WERI-Rb-1 (cell line): ENCODE results near the gene SEMA4F.

Source experiments
- DNase-seq: peaks from one replicate; pipeline ENCODE4 v3.0.0-alpha.2; 2020
- H3K27ac ChIP-seq: fragments of 250-450 bp; sonication (Bioruptor Pico); 2 replicates; pipeline ENCODE4 v1.5.1; 2020; ENCODE audit warnings: mild to moderate bottlenecking, moderate library complexity
- H3K27me3 ChIP-seq: fragments of 250-450 bp; sonication (Bioruptor Pico); 2 replicates; pipeline ENCODE4 v1.5.1; 2021; ENCODE audit warnings: mild to moderate bottlenecking, low read depth, moderate library complexity; ENCODE audit not compliant: insufficient read depth, severe bottlenecking
- H3K36me3 ChIP-seq: fragments of 250-450 bp; sonication (Bioruptor Pico); 2 replicates; pipeline ENCODE4 v1.5.1; 2020; ENCODE audit warnings: mild to moderate bottlenecking, moderate library complexity
- H3K4me3 ChIP-seq: 2 replicates; pipeline ENCODE4 v1.5.1; 2011; ENCODE audit warnings: low read depth, mild to moderate bottlenecking, control low read depth, low read length
- H3K9me3 ChIP-seq: fragments of 250-450 bp; sonication (Bioruptor Pico); 2 replicates; pipeline ENCODE4 v1.5.1; 2021; ENCODE audit warnings: mild to moderate bottlenecking, moderate library complexity; ENCODE audit not compliant: severe bottlenecking
- CTCF ChIP-seq: IDR thresholded peaks from 2 replicates; pipeline ENCODE4 v1.5.1; 2011; ENCODE audit warnings: low read depth, mild to moderate bottlenecking, control low read depth, inconsistent platforms, low read length

SEMA4F gene

GRCh38 chr2:74655579-74655978 lies 1.5 kb downstream of the SEMA4F start:
- Histone ChIP-seq H3K27ac (no peak overlapping the region), H3K9me3 (no peaks in the 10 kb centered on the region), H3K36me3 (peaks cover 12% of the 10 kb centered on the region), H3K27me3 (no peaks in the 10 kb centered on the region), H3K4me3 (no peak overlapping the region)
- no peak for TF ChIP-seq CTCF
- DNase-seq = no peak

- Histone ChIP-seq H3K9me3 (no peaks in the 10 kb centered on the region), H3K27ac (no peak overlapping the region), H3K27me3 (no peaks in the 10 kb centered on the region), H3K4me3 (no peak overlapping the region), H3K36me3 (peaks cover 15% of the 10 kb centered on the region)
- DNase-seq = no peak
- no peak for TF ChIP-seq CTCF
Measured at GRCh38 chr2:74658516-74658915, 4.5 kb downstream of the SEMA4F start.

- no peak for TF ChIP-seq CTCF
- Histone ChIP-seq H3K9me3 (no peaks in the 10 kb centered on the region), H3K27ac (no peak overlapping the region), H3K4me3 (no peak overlapping the region), H3K27me3 (no peaks in the 10 kb centered on the region), H3K36me3 (peaks cover 17% of the 10 kb centered on the region)
- no peak for DNase-seq
Measured at GRCh38 chr2:74659462-74659861, 5.4 kb downstream of the SEMA4F start.

- H3K27ac ChIP-seq = no peak overlapping the region
- DNase-seq = no peak
- H3K9me3 ChIP-seq = no peaks in the 10 kb centered on the region
- no peak overlapping the region for H3K4me3 ChIP-seq
- no peaks in the 10 kb centered on the region for H3K27me3 ChIP-seq
- H3K36me3 ChIP-seq = peaks cover 3% of the 10 kb centered on the region
- no peak for TF ChIP-seq CTCF
Measured at GRCh38 chr2:74668087-74668486, 14.0 kb downstream of the SEMA4F start.

GRCh38 chr2:74670263-74670662 lies 16.2 kb downstream of the SEMA4F start:
- H3K36me3 ChIP-seq = peaks cover 6% of the 10 kb centered on the region
- H3K9me3 ChIP-seq = no peaks in the 10 kb centered on the region
- H3K4me3 ChIP-seq = no peak overlapping the region
- TF ChIP-seq CTCF = no peak
- H3K27me3 ChIP-seq = no peaks in the 10 kb centered on the region
- no peak for DNase-seq
- H3K27ac ChIP-seq = no peak overlapping the region

- TF ChIP-seq CTCF = no peak
- DNase-seq = no peak
- H3K27me3 ChIP-seq = no peaks in the 10 kb centered on the region
- H3K4me3 ChIP-seq = no peak overlapping the region
- H3K9me3 ChIP-seq = no peaks in the 10 kb centered on the region
- H3K36me3 ChIP-seq = peaks cover 18% of the 10 kb centered on the region
- H3K27ac ChIP-seq = no peak overlapping the region
Measured at GRCh38 chr2:74671479-74671878, 17.4 kb downstream of the SEMA4F start.
